Tibial nerve (tissue), 3 donors: ENCODE results near the gene SCEL.

Experiments
- CTCF ChIP-seq, 5 experiments: fragments of 200-600 bp in 3 of 5; fragments of 450-650 bp in 2 of 5; sonication (generic) in 3 of 5; IDR thresholded peaks; one replicate each; pipeline ENCODE4 v1.5.1; 2016 to 2019; ENCODE audit warnings: antibody characterized with exemption in 5 of 5, mild to moderate bottlenecking in 3 of 5, moderate library complexity in 2 of 5
- POLR2A ChIP-seq, 2 donors: fragments of 450-650 bp; IDR thresholded peaks; one replicate each; pipeline ENCODE4 v1.6.1; 2017; ENCODE audit warnings: antibody characterized with exemption in 2 of 2, mild to moderate bottlenecking in 2 of 2, moderate library complexity in 2 of 2

GRCh38 chr13:77691871-77692270 is 156.4 kb downstream of the SCEL start:
- TF ChIP-seq POLR2A (IDR thresholded peaks at IDR 0.05) = no peak
- no peak for TF ChIP-seq CTCF (IDR thresholded peaks at IDR 0.05)
